ENCODE measurements around the gene TLR10.

TLR10 gene

DNA sequence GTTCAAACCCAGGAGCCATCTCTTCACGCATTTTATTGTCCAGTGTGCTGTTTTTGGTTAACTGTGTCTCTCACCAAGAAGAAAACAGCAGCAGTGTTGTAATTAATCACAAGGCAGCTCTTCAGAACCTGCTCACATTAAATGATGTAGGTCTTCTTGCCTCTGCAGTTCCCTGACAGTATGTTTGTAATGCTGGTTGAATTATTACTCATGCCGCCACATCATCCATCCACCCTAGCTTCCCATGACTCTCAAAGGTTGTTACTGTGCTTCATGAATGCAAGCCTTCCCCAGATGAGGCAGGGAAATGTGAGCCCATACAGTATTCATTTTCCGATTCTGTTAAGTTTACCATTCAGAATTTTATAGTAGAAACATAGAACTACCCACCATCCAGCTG lies 17.4 kb downstream of the TLR10 start:
- DNase-seq = no peak

DNA sequence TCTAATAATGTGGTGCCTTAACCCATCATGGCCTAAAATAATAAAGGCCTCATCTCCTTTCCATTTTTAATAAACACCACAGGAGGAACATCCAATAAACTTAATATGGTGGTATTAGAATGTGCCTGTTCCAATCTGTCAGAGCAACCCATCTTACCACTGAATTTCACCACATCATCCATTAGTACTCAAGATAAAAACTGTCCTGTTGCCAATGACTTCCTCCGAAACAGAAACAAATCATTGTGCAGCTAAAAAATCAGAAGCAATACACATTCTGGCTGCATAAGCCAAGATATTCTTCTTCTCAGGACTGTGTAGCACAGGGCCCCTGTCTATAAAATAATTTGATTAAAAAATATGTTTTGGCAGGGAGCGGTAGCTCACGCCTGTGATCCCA lies 18.5 kb downstream of the TLR10 start:
- DNase-seq = no peak

DNA sequence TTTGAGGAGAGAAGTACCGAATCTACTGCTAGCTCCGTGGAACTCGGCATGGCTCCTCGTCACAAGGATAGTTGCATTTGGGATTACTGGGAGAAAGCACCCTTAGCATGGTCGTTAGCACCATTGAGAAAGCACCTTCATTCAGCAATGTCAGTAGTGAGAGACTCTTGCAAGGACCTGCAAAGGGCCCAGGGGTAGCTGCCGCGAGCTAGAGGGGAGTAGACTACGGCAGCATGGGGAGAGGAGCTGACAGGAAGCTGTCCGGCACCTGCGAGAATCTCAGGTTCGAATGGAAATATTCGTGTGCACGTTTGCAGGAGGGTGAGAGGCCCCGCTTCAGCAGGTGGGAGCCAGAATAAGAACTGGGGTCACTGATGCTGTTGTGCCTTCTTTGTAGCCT lies 20.2 kb downstream of the TLR10 start:
- no peak for DNase-seq

DNA sequence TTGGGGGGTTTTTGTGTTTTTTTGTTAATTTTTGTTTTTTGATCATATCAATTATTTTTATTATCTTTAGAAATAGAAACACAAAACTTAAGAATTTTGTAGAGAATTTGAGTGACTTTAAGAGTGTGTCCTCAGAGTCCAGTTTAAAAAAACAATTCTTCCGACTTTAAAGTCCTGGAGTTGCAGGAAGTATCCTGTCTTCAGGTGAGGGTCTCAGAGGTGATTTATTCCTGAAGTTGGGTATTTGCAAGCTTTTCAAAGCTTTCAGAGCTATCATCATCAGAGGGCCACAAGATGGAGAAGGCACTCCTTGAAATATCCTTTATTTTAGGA lies 23.0 kb downstream of the TLR10 start:
- DNase-seq = no peak

DNA sequence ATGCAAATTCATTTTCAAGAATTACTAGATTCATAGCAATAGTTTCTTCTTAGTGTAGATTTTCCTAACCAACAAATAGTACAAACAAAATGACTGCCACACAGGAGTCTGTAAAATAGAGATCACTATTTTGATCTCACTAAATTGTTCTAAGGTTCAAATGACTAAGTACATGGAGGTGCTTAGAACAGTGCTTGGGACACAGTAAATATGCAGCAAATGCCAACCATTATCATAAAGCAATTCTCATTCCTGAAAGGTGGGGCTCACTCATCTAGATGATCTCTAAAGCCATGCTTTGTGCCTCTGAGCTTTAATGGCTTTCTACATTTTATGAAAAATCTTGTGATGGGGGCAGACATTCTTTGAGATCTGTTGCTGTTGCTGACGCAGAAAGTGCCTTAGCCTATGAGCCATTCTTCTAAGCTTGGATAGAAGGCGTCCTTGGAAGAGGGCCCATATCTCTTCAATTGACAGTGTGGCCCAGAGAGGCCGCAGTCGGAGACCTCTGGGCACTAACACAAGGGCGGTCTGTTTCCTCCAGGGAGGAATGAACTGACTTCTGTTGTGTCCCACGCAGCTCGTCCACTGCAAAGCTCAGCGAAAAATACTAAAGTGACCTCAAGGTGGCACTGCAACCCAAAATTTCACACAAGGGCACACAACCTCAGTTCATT lies 23.5 kb downstream of the TLR10 start:
- peak; percentile 75 for DNase-seq

DNA sequence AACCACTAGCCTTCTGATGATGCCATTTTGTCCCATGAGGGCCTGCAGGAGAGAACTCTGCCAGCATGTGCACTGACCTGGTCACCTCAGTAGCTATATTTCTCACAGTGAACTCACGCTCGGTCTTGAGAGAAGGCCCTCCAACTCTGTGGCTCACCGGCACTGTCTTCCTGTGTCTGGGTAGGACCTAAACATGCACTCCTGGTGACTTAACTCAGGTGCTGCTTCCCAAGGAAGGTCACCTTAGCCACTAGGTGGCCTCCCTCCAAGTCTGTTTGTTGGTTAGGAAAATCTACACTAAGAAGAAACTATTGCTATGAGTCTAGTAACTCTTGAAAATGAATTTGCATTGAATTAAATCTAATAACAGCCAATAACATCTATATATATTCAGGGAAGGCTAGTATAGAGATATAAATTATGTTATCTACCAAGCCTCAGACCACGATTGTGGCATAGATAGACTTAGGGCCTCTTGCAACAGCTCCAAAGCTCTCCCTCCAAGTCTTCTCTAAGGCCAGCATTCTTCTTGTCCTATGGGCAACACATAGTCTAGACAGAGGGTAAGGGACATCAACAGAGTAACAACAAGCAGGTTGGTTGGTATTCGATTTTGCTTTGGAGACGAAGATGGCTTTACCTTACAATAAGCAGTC lies 24.7 kb downstream of the TLR10 start:
- DNase-seq = peak; percentile 17

DNA sequence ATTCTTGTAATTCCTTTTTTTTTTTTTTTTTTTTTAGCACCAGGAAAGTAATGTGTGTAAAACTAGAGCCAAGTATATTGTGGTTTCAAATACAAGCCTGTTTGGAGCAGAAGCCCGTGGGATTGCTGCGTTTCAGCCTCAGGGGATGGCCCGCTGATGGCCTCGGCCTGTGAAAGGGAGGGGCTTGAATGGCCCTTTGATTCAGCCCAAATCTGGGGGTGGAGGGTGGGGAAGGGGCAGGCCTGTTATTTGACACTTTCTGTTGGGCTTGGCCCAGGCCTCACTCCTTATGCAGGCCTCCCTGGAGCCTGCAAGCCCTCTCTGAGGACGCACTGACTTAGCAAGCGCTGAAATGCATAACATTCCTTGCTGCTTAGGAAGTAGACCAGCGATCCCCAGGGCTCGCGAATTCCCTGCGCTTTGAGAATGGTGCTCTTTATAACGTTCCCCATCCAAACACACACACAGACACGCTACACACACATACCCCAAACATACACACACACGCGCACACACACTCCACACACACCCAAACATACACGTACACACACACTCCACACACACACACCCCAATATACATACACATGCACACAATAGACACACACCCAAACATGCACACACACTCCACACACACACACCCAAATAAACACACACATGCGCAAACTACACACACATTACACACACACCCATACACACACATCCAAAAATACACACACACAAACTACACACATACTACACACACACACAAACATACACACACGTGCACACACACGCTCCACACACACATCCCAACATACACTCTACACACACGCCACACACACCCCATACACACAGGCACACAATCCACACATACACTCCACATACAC lies 29.6 kb downstream of the TLR10 start:
- DNase-seq = no peak

DNA sequence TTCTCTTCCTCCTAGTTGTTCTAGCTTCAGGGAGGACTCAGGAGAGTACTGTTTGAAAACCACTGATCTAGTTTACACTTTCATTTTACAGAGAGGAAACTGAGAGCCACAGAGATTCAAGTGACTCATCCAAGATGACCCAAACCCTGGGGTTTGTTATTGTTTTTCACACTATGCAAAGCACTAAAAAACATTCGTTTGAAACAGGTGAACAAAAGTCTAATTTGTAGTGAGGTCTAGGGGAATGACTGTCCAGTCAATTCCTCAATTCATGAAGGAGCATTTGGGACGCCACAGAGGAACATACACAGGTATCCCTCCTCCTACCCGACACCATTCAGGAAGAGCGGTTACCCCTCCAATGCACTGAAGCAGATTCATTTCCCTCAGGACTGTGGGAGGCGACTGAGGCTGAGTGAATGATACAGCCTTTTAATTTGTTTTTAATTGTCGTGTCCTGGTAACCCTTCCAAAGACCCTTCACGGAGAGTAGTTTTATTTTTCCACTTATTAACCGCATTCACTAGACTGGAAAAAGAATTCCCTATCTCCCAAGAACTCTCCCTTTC lies 30.3 kb downstream of the TLR10 start:
- DNase-seq = no peak

DNA sequence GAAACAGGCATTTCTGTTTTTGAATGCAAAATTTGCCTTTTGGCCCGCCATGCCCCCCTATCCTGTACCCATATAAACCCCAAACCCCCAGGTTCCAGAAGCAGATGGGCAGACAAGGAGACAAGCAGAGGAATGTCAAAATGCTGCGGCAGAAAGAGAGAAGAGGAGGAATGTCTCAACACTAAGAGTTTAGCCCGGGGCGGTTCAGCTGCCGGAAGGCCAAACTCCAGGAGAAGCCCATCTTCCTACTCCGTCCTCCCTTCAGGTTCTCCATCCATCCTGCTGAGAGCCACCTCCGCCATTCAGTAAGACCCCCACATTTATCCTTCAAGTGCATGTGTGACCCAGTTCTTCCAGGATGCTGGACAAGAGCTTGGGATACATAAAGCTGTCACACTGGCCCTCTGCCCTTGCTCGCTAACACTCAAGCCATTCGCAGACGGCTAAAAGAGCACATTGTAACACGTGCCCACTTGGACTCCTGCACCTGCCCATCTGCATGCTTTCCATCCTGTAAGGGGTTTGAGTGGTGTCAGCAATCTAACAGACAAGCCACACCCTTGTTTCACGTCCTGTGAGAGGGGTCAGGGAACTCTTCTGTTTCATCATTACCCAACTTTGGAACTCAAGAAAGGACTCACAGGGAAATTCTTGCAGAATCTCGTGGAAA lies 31.3 kb downstream of the TLR10 start:
- no peak for DNase-seq

DNA sequence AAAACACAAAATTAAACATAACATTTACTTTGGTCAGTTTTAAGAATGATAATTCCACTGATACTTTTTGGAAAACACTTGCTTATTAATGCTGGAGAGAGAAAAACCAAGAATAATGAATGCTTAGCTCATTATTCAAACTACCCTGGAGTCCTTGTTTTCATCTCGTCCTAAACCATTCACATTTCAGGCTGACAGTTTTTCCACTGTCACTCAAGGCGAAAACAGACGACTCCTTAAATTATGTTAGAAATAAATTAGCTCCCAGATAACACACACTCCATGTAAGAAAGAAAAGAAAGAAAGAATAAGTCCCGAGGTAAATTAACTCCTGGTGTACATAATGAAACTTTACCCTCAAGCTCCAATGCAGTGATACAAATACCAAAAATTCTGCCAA lies 33.5 kb downstream of the TLR10 start:
- no peak for DNase-seq

DNA sequence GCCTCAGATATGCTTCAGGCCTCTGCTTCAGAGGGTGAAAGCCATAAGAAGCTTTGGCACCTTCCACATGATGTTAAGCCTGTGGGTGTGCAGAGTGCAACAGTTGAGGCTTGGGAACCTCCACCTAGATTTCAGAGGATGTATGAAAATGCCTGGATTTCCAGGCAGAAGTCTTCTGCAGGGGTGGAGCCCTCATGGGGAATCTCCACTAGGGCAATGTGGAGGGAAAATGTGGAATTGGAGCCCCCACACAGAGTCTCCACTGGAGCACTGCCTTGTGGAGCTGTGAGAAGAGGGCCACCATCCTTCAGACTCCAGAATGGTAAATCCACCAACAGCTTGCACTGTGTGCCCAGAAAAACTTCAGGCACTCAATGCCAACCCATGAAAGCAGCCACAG lies 35.2 kb downstream of the TLR10 start:
- DNase-seq = no peak

DNA sequence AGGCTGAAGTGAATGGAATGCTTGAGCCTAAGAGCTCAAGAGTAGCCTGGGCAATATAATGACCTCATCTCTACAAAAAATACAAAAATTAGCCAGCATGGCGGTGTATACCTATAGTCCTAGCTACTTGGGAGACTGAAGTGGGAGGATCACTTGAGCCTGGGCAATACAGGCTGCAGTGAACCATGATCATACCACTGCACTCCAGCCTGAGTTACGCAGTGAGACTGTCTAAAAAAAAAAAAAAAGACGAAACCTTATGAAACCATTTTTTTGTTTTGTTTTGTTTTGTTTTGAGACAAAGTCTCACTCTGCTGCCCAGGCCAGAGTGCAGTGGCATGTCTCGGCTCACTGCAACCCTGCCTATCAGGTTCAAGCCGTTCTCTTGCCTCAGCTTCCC lies 36.9 kb downstream of the TLR10 start:
- no peak for DNase-seq

DNA sequence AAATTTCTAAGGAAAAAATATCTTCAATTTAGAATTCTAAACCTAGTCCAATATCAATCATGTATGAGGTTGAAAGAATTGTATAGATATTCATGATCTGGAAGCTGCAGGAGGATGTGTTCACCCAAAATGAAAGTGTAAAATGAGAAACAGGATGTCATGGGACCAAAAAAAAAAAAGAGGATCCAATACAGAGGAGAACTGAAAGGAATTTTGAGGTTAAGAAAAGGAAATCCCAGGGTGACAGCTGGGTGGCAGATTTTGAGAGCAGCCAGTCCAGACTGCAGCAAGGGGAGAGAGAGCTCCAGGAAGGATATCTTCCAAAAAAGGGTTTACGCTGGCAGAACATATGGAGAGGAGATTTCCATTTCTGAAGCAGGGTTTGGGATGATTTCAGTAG lies 38.9 kb downstream of the TLR10 start:
- DNase-seq = no peak

DNA sequence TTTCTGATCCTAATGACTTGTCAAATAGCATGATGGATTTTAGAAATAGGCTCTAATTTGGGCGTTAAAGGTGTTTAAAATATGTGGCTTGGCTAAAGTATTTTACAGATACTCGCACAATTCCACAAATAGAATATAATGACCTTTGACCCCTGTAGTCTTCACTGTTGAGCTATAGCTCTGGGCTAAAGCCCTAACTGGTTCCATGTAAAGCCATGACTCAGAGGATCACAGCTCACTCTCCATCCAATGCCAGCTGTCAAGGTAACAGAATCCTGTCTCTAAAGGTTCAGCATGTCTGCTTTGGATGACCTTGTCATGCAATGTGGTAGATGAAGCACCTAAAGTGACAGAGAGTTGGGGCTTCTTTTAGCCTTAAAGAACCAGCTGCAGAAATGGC lies 42.5 kb downstream of the TLR10 start:
- no peak for DNase-seq

DNA sequence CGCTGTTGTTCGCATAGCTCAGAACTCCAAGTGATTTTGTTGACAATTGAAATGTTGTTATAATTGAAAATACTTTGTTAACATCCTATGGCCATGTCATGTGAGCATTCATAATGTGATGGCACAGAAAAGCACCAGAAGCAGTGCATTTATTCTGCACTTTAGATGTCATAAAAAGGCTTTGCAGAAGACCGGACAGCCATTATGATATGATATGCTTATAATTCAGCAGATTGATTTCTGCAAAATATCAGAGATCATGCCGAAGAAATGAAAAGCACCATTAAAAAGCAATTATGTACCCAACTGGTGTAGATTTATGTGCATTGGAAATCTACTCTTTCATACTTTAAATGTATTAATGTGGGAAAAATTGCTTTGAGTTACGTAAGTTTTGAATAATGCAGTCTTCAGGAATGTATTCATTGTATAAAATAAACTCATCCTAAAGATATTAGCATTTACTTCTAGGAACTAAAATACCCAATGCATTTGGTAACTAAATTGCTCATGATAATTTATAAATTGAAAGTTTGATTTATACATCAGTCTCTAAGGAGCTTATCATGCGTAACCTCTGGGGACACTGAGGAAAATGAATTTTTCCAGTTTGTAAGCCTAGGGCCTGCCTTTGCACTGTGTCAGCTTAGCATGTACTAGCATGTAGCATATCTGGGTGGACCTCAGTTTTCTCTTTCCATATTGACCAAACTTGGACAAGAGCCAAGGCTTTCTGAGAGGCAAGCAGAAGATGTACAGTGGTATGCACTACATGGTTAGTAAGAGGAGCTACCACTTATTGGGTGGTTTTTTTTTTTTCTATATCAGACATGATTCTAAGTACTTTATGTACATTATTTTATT lies 43.6 kb downstream of the TLR10 start:
- no peak for DNase-seq

DNA sequence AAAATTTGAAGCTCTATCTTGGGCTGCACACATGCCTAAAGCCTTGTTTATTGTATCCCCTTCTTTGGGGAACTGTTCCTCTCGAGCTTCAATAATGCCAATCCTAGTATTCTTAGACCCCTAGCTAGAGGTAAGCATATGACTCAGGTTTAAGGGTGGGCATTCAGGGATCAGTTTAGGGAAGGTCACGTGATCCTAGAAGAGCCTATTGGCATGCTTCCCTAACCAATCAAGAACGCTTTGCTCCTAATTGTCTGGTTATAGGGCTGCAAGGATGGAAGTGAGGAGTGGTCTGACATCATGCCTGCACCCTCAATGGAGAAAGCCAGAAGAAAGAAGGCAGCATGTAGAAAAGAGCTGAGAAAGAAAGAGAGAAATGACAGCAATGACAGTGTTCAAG lies 46.9 kb downstream of the TLR10 start:
- DNase-seq = no peak

DNA sequence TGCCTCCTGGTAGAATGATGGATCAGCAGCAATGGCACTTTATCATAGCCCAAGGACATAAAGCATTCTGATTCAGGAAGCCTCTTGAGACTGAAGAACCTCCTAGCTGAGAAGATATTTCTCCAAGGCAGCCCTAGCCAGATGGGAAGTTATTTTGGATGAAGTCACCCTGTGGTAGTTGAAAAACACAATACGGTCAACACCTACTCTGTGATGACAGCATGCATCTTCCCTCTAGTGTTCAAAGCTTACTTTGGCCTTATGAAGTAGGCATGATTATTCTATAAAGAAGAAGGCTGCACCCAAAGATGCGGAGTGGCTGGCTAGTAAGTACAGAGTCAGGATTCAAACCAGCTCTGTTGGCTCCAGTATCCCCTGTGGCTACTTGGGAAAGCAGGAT lies 47.9 kb downstream of the TLR10 start:
- DNase-seq = no peak

DNA sequence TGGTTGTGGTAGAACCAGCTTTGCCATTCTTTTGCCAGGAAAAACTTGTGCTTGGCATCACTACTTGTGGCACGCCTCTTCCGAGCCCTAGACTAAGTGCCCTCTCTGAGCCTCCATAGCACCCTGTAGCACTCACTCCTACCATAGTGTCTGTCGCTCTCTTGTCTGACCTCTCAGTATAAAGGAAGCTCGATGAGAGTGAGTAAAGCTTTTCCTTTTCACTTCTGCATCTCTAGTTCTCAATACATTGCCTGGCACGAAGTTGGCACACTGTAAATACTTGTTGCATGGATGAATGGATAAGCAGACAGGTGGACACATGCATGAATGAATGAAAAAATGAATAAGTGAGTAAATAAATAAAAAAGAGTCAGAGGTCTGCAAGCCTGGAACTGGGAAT lies 48.3 kb downstream of the TLR10 start:
- DNase-seq = no peak

DNA sequence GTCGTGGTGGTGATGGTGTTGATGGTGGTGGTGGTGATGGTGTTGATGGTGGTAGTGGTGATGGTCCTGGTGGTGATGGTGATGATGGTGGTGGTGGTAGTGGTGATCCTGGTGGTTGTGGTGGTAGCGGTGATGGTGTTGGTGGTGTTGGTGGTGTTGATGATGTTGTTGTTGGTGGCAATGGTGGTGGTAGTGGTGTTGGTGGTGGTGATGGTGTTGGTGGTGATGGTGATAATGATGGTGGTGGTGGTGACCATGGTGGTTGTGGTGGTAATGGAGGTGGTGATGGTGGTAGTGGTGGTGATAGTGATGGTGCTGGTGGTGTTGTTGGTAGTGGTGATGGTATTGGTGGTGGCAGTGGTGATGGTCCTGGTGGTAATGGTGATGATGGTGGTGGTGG lies 49.1 kb downstream of the TLR10 start:
- DNase-seq = peak; percentile 12

DNA sequence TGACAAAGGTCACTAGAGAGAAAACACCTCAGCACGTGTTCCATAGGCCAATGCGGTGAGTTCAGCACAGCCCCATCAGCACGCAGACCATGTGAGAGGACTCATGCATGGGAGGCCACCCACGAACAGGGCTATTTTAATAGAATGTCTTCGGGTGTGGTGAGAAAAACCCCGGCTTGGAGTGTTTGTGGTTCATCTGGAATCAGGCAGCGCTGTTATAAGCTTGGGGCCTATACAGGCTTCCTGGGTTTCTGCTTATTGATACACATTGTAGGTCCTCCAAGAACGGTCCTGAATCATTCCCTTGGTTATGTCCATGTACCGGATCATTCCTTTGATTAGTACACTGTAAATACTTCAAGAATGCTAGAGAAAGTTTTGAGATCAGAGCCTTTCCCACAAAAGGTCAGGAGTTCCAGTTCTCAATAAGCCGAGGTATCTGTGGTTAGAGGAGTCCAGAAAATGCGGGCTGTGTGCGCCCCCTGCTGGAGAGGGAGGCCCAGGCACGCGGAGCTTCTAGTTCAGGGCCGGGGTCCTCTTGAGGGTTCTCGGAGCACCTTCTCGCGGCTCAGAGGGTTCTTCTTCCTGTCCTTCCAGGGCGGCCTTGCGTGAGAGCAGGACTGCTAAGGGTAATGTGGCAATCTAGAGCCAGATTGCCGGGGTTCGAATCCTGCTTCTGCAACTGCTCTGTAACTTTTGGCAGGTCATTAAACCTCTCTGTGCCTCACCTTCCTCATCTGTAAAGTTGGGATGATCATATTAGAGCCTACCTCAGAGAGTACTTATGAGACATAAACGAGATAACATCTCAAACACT lies 51.8 kb downstream of the TLR10 start:
- peak; percentile 86 for DNase-seq

DNA sequence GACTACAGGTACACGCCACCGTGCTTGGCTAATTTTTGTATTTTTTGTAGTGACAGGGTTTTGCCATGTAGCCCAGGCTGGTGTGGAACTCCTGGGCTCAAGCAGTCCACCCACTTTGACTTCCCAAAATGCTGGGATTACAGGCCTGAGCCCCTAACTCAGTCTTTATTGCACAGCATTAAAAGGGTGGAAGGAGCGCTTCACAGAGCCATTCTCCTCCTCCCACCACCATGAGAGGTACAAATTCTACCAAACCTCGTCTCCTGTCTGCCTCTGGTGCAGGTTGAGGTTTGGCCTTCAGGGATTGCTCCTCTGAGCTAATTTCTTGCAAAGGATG lies 52.3 kb downstream of the TLR10 start:
- no peak for DNase-seq
